H9 (cell line): ENCODE measurements around the gene MYMK. TPM values are rescaled to one million over a fixed set of nuclear protein-coding genes. Genes with fewer than 3 reads are reported as not detected.
A peak's percentile ranks its signal among the peaks of the same experiment; 100 is the strongest.

Experiments used
- DNase-seq: peaks from one replicate; pipeline ENCODE4 v3.0.0-alpha.2; 2017
- H2AFZ ChIP-seq: one replicate; pipeline ENCODE4 v1.6.1; 2013; ENCODE audit warnings: mild to moderate bottlenecking, low read length, control low read depth, moderate library complexity
- H2AK5ac ChIP-seq: 2 replicates; pipeline ENCODE4 v1.6.1; 2013; ENCODE audit warnings: low read length, control low read depth, mixed read lengths; ENCODE audit not compliant: insufficient read length
- H2BK120ac ChIP-seq: one replicate; pipeline ENCODE4 v1.6.1; 2013; ENCODE audit warnings: low read depth, mild to moderate bottlenecking, low read length, control low read depth, inconsistent platforms; ENCODE audit not compliant: poor library complexity, severe bottlenecking
- H2BK12ac ChIP-seq: 2 replicates; pipeline ENCODE4 v1.6.1; 2013; ENCODE audit warnings: low read length, control low read depth, mixed read lengths, low read depth; ENCODE audit not compliant: insufficient read length
- H2BK15ac ChIP-seq: 2 replicates; pipeline ENCODE4 v1.6.1; 2013; ENCODE audit warnings: low read depth, low read length, control low read depth
- H2BK20ac ChIP-seq: one replicate; pipeline ENCODE4 v1.6.1; 2013; ENCODE audit warnings: low read depth, mild to moderate bottlenecking, low read length, control low read depth, inconsistent platforms; ENCODE audit not compliant: poor library complexity, severe bottlenecking
- H2BK5ac ChIP-seq: 2 replicates; pipeline ENCODE4 v1.6.1; 2013; ENCODE audit warnings: low read length, control low read depth, mixed read lengths; ENCODE audit not compliant: insufficient read length
- H3K14ac ChIP-seq: 2 replicates; pipeline ENCODE4 v1.6.1; 2013; ENCODE audit warnings: low read length, control low read depth; ENCODE audit not compliant: insufficient read depth
- H3K18ac ChIP-seq: 2 replicates; pipeline ENCODE4 v1.6.1; 2013; ENCODE audit warnings: low read depth, mild to moderate bottlenecking, mixed read lengths, low read length, control low read depth; ENCODE audit not compliant: insufficient read length
- H3K23ac ChIP-seq: 2 replicates; pipeline ENCODE4 v1.6.1; 2013; ENCODE audit warnings: low read length, control low read depth, mixed read lengths, low read depth; ENCODE audit not compliant: insufficient read length
- H3K23me2 ChIP-seq: 2 replicates; pipeline ENCODE4 v1.6.1; 2013; ENCODE audit warnings: low read depth, mild to moderate bottlenecking, mixed read lengths, low read length, control low read depth; ENCODE audit not compliant: insufficient read length, poor library complexity, severe bottlenecking
- H3K27ac ChIP-seq: 2 replicates; pipeline ENCODE4 v1.5.1; 2013; ENCODE audit warnings: low read length, control low read depth, mixed read lengths, low read depth; ENCODE audit not compliant: insufficient read length
- H3K27me3 ChIP-seq: 2 replicates; pipeline ENCODE4 v1.6.1; 2013; ENCODE audit warnings: low read length, control low read depth, inconsistent platforms; ENCODE audit not compliant: insufficient read depth
- H3K4ac ChIP-seq: 2 replicates; pipeline ENCODE4 v1.6.1; 2013; ENCODE audit warnings: low read depth, mild to moderate bottlenecking, control low read depth, inconsistent platforms, low read length, moderate library complexity
- H3K4me1 ChIP-seq: 2 replicates; pipeline ENCODE4 v1.6.1; 2013; ENCODE audit warnings: low read length, control low read depth, inconsistent platforms; ENCODE audit not compliant: insufficient read depth
- H3K4me2 ChIP-seq: 2 replicates; pipeline ENCODE4 v1.6.1; 2013; ENCODE audit warnings: low read length, control low read depth, mixed read lengths; ENCODE audit not compliant: insufficient read length, insufficient read depth
- H3K56ac ChIP-seq: 2 replicates; pipeline ENCODE4 v1.6.1; 2013; ENCODE audit warnings: low read depth, mild to moderate bottlenecking, mixed read lengths, low read length, control low read depth; ENCODE audit not compliant: insufficient read length
- H3K79me1 ChIP-seq: 2 replicates; pipeline ENCODE4 v1.6.1; 2013; ENCODE audit warnings: low read depth, mild to moderate bottlenecking, moderate library complexity, low read length, control low read depth, inconsistent platforms; ENCODE audit not compliant: insufficient read depth, poor library complexity, severe bottlenecking
- H3K79me2 ChIP-seq: 2 replicates; pipeline ENCODE4 v1.6.1; 2013; ENCODE audit warnings: low read length, control low read depth, inconsistent platforms; ENCODE audit not compliant: insufficient read depth
- H3K9ac ChIP-seq: 2 replicates; pipeline ENCODE4 v1.6.1; 2013; ENCODE audit warnings: low read length, control low read depth, mixed read lengths; ENCODE audit not compliant: insufficient read length; ENCODE audit errors: extremely low read depth
- H3K9me3 ChIP-seq: one replicate; pipeline ENCODE4 v1.6.1; 2013; ENCODE audit warnings: low read depth, low read length, inconsistent platforms; ENCODE audit not compliant: control insufficient read depth
- H3T11ph ChIP-seq: one replicate; pipeline ENCODE4 v1.6.1; 2013; ENCODE audit warnings: mild to moderate bottlenecking, low read length, control low read depth, inconsistent platforms
- H4K20me1 ChIP-seq: one replicate; pipeline ENCODE4 v1.6.1; 2013; ENCODE audit not compliant: control insufficient read depth, insufficient read length, insufficient read depth
- H4K5ac ChIP-seq: 2 replicates; pipeline ENCODE4 v1.6.1; 2013; ENCODE audit warnings: low read depth, mild to moderate bottlenecking, mixed read lengths, low read length, control low read depth; ENCODE audit not compliant: insufficient read length
- H4K8ac ChIP-seq: replicated peaks from 2 replicates; pipeline ENCODE4 v1.6.1; 2013; ENCODE audit warnings: low read length, control low read depth, mixed read lengths, low read depth; ENCODE audit not compliant: insufficient read length
- H4K91ac ChIP-seq: 2 replicates; pipeline ENCODE4 v1.6.1; 2013; ENCODE audit warnings: low read depth, mild to moderate bottlenecking, moderate library complexity, mixed read lengths, low read length, control low read depth; ENCODE audit not compliant: insufficient read length
- H3K27ac Mint-ChIP-seq, 3 experiments: 2 replicates in 2 of 3; 3 replicates in 1 of 3; pipeline ENCODE4 v1.8.0; 2020 to 2021; ENCODE audit warnings: mixed read lengths in 3 of 3, mild to moderate bottlenecking in 1 of 3, moderate library complexity in 1 of 3
- H3K27me3 Mint-ChIP-seq: 2 replicates; pipeline ENCODE4 v1.8.0; 2021; ENCODE audit warnings: low read depth, mild to moderate bottlenecking, moderate library complexity, mixed read lengths
- H3K36me3 Mint-ChIP-seq, 3 experiments: 2 replicates in 2 of 3; 3 replicates in 1 of 3; pipeline ENCODE4 v1.8.0; 2020 to 2021; ENCODE audit warnings: low read depth in 3 of 3, mixed read lengths in 3 of 3; ENCODE audit not compliant: insufficient read depth in 1 of 3
- H3K4me1 Mint-ChIP-seq, 2 experiments: 2 replicates each; pipeline ENCODE4 v1.8.0; 2020; ENCODE audit warnings: mixed read lengths in 2 of 2
- H3K4me3 Mint-ChIP-seq, 2 experiments: 2 replicates in 1 of 2; 3 replicates in 1 of 2; pipeline ENCODE4 v1.8.0; 2020 to 2021; ENCODE audit warnings: mild to moderate bottlenecking in 2 of 2, mixed read lengths in 2 of 2, moderate library complexity in 1 of 2
- H3K9me3 Mint-ChIP-seq, 2 experiments: 2 replicates in 1 of 2; 3 replicates in 1 of 2; pipeline ENCODE4 v1.8.0; 2020; ENCODE audit warnings: mild to moderate bottlenecking in 2 of 2, mixed read lengths in 2 of 2, moderate library complexity in 1 of 2
- WGBS: extraction: QIAGEN DNeasy Blood & Tissue Kit; methylation state at CpG from one replicate; pipeline ENCODE4 v1.1.7; 2013; ENCODE audit warnings: missing lambda C conversion rate, low lambda C conversion rate, mixed read lengths; ENCODE audit not compliant: insufficient read length; ENCODE audit errors: extremely low coverage; 5-methylcytosine and 5-hydroxymethylcytosine counted together
- total RNA-seq: library from RNA; stranded (reverse); gene quantifications from 2 replicates; pipeline ENCODE4 v1.2.1, GENCODE V29; 2021
- TF ChIP-seq, protein P1 (sequence below): fragments of 200-600 bp; sonication (generic); conservative IDR thresholded peaks from 3 replicates; pipeline ENCODE4 v1.8.0; 2021; ENCODE audit warnings: antibody characterized with exemption, mild to moderate bottlenecking

The MYMK gene
- total RNA-seq, 1 experiment from 2014 or later = not detected

DNA sequence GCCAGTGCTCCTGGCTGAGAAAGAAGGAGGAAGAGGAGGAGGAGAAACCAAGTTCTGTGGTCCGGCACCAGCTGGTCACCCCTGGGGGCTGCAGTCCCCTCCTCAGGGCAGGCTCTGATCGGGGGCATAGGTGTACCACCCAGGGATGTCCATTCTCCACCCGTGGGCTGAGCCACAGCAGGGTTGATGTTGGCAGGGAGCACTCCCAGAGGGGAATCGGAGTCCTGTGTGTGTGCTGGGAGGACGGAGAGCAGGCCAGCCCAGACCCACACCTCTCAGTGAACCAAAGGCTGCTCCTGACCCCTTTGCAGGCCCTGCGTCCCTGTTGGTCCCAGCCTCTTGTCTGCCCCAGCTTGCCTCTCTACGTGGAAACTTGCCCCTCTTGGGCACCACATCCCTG is 5.1 kb upstream of the MYMK start:
- Mint-ChIP-seq H3K9me3 (no peaks in the 10 kb centered on the region), H3K27ac (no peak overlapping the region; a peak in 1 of 7 replicates), H3K4me3 (no peak overlapping the region), H3K27me3 (peaks cover 25% of the 10 kb centered on the region), H3K4me1 (peaks cover 34 to 57% of the 10 kb centered on the region in 2 experiments), H3K36me3 (no peaks in the 10 kb centered on the region; a peak in 1 of 7 replicates)
- Histone ChIP-seq H2BK12ac (no peak overlapping the region), H2BK20ac (no peak overlapping the region), H3K9ac (no peak overlapping the region), H3K23me2 (peaks cover 7% of the 10 kb centered on the region), H2AK5ac (no peak overlapping the region), H3K27ac (no peak overlapping the region), H3K4me1 (peaks cover 4% of the 10 kb centered on the region; the same call in 1 of the 2 replicates), H4K5ac (no peak overlapping the region), H2AFZ (no peak overlapping the region), H3K56ac (no peak overlapping the region), H4K8ac (no peak overlapping the region), H3K14ac (no peak overlapping the region; the same call in 1 of the 2 replicates), H3K79me2 (no peaks in the 10 kb centered on the region), H3T11ph (no peak overlapping the region), H4K91ac (no peak overlapping the region), H2BK5ac (no peak overlapping the region), H4K20me1 (no peaks in the 10 kb centered on the region), H2BK120ac (no peak overlapping the region), H3K23ac (no peak overlapping the region), H2BK15ac (peak overlapping the region; percentile 32; the same call in 1 of the 2 replicates), H3K4ac (no peak overlapping the region), H3K27me3 (no peaks in the 10 kb centered on the region; the same call in 1 of the 2 replicates), H3K9me3 (no peaks in the 10 kb centered on the region), H3K4me2 (no peak overlapping the region), H3K18ac (no peak overlapping the region), H3K79me1 (no peaks in the 10 kb centered on the region)
- no CpG with 5 or more reads among the region's 7 CpGs for WGBS
- no peak for DNase-seq
- TF ChIP-seq, protein P1, sequence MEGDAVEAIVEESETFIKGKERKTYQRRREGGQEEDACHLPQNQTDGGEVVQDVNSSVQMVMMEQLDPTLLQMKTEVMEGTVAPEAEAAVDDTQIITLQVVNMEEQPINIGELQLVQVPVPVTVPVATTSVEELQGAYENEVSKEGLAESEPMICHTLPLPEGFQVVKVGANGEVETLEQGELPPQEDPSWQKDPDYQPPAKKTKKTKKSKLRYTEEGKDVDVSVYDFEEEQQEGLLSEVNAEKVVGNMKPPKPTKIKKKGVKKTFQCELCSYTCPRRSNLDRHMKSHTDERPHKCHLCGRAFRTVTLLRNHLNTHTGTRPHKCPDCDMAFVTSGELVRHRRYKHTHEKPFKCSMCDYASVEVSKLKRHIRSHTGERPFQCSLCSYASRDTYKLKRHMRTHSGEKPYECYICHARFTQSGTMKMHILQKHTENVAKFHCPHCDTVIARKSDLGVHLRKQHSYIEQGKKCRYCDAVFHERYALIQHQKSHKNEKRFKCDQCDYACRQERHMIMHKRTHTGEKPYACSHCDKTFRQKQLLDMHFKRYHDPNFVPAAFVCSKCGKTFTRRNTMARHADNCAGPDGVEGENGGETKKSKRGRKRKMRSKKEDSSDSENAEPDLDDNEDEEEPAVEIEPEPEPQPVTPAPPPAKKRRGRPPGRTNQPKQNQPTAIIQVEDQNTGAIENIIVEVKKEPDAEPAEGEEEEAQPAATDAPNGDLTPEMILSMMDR = no peak
